SJSA1 (cell line): ENCODE data around the gene LMO4. TPM values are rescaled to one million over a fixed set of nuclear protein-coding genes. Genes with fewer than 3 reads are reported as not detected.

Experiments
- DNase-seq, 2 experiments: peaks; one replicate each; pipeline ENCODE4 v3.0.0-alpha.2; 2015 to 2020; ENCODE audit warnings: low spot score in 2 of 2, low read depth in 1 of 2
- H3K27ac ChIP-seq: fragments of 250-450 bp; sonication (Bioruptor Pico); 2 replicates; pipeline ENCODE4 v1.5.1; 2020; ENCODE audit warnings: mild to moderate bottlenecking, moderate library complexity
- H3K27me3 ChIP-seq: fragments of 250-450 bp; sonication (Bioruptor Pico); replicated peaks from 2 replicates; pipeline ENCODE4 v1.5.1; 2020; ENCODE audit warnings: mild to moderate bottlenecking, moderate library complexity
- H3K36me3 ChIP-seq: fragments of 250-450 bp; sonication (Bioruptor Pico); 2 replicates; pipeline ENCODE4 v1.5.1; 2020; ENCODE audit warnings: mild to moderate bottlenecking
- H3K4me1 ChIP-seq: fragments of 250-450 bp; sonication (Bioruptor Pico); replicated peaks from 2 replicates; pipeline ENCODE4 v1.6.1; 2021; ENCODE audit warnings: mild to moderate bottlenecking
- H3K4me3 ChIP-seq: fragments of 250-450 bp; sonication (Bioruptor Pico); 2 replicates; pipeline ENCODE4 v1.5.1; 2020; ENCODE audit warnings: mild to moderate bottlenecking
- H3K9me3 ChIP-seq: fragments of 250-450 bp; sonication (Bioruptor Pico); replicated peaks from 2 replicates; pipeline ENCODE4 v1.5.1; 2020; ENCODE audit warnings: mild to moderate bottlenecking
- total RNA-seq: library from RNA; depleted of rRNA; stranded (reverse); fragments of >200 nt; shearing (Covaris generic); gene quantifications from 2 replicates; pipeline ENCODE4 v1.2.3, GENCODE V29; 2014

The LMO4 gene
- total RNA-seq, 1 experiment from 2014 or later, result 70.5 TPM

DNA sequence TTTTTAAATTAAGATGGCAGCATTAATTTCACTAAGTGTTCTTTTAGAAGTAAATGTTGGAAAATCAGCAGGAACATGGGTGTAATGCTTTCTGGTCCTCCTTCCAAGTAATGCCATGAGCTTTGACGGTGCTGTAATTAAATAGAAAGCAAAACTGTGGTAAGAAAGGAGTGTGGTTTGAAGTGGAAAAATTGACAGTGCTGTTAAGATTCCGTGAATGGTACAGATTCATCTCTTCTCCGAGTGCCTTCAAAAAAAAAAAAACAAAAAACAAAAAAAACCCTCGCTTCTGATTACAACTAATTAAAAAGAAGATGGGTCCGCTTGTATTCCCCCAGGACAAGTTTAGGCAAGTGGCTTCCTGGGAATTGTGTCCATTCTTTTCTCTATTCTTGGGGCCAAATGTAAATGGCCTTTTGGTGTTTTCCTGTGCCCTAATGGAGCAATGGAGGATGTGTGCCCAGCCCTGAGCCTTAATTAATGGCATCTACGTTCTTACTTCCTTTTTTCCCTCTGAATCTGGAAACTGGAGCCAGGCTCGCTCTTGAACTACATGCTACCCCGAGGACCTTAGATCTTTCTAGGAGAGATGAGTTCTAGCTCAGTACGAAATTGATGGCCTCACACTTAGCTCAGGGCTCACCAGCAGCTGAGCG is 5.1 kb downstream of the LMO4 start:
- Histone ChIP-seq H3K9me3 (no peaks in the 10 kb centered on the region), H3K4me1 (peaks cover 49% of the 10 kb centered on the region), H3K36me3 (peaks cover 24% of the 10 kb centered on the region), H3K27ac (no peak overlapping the region), H3K4me3 (no peak overlapping the region), H3K27me3 (no peaks in the 10 kb centered on the region)
- peak in 1 of 2 experiments; percentile 55 for DNase-seq

GRCh38 chr1:87334351-87335174 is 5.9 kb downstream of the LMO4 start:
- H3K9me3 ChIP-seq, result no peaks in the 10 kb centered on the region
- DNase-seq, result peak; percentile 42 to 59
- H3K27me3 ChIP-seq, result no peaks in the 10 kb centered on the region
- peaks cover 28% of the 10 kb centered on the region for H3K36me3 ChIP-seq
- H3K27ac ChIP-seq, result peak overlapping the region; percentile 79
- peaks cover 53% of the 10 kb centered on the region for H3K4me1 ChIP-seq
- peak overlapping the region; percentile 55 for H3K4me3 ChIP-seq

- peak; percentile 48 to 76 for DNase-seq
- H3K36me3 ChIP-seq, result peaks cover 36% of the 10 kb centered on the region
These were observed 6.7 kb downstream of the LMO4 start for GRCh38 chr1:87335175-87335884.

DNA sequence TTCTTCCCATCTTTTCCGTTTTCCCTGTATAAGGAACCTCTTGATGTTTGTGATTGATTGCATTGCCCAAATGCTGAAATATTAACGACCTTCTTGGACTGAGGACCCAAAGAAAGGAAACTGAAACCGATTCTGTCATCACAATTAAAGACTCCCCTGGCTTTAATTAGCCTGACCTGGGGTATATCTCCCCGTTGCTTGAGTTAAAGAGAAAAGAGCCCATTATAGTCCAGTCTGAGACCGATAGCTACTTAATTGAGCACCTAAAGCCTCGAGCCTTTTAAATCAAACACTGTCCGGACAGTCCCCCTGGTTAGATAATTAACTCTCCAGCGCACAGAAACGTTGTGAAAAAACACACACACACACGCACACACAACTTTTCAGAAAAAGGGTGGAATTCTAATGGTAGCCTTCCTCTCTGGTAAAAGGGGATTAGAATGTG is 8.0 kb downstream of the LMO4 start:
- H3K4me3 ChIP-seq, result peak overlapping the region; percentile 25
- H3K27ac ChIP-seq, result peak overlapping the region; percentile 47
- peak in 1 of 2 experiments; percentile 50 for DNase-seq

More at GRCh38 chr1:87335175-87335884, 6.7 kb downstream of the LMO4 start:
- Histone ChIP-seq H3K27ac (peak overlapping the region; percentile 79), H3K4me3 (peak overlapping the region; percentile 55), H3K9me3 (no peaks in the 10 kb centered on the region), H3K27me3 (no peaks in the 10 kb centered on the region), H3K4me1 (peaks cover 53% of the 10 kb centered on the region)

GRCh38 chr1:87337606-87338005 is 8.9 kb downstream of the LMO4 start:
- Histone ChIP-seq H3K4me3 (no peak overlapping the region), H3K27ac (no peak overlapping the region), H3K27me3 (no peaks in the 10 kb centered on the region), H3K9me3 (no peaks in the 10 kb centered on the region), H3K36me3 (peaks cover 58% of the 10 kb centered on the region), H3K4me1 (peaks cover 48% of the 10 kb centered on the region)
- DNase-seq, result no peak

More for the DNA sequence above, 8.0 kb downstream of the LMO4 start:
- H3K36me3 ChIP-seq, result peaks cover 49% of the 10 kb centered on the region
- H3K27me3 ChIP-seq, result no peaks in the 10 kb centered on the region
- H3K9me3 ChIP-seq, result no peaks in the 10 kb centered on the region
- peaks cover 53% of the 10 kb centered on the region for H3K4me1 ChIP-seq

DNA sequence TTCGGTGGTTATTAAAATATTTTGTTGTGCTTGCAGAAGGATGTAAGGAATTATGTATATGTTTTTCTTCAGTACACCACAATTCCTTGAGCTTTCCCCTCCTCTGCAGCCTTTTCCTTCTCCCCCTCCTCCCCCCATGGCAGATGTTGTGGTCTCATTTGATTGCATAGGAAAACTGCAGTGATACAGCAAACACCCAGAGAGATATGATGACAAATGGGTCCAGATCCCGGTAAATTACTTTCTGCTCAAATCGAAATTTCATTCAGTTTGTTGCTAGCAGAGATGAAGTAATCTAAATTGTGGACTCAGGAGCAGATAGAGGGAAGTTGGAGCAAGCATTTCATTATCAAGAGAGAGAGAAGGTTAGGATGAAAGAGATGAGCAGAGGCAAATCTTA is 9.9 kb downstream of the LMO4 start:
- peaks cover 41% of the 10 kb centered on the region for H3K4me1 ChIP-seq

DNA sequence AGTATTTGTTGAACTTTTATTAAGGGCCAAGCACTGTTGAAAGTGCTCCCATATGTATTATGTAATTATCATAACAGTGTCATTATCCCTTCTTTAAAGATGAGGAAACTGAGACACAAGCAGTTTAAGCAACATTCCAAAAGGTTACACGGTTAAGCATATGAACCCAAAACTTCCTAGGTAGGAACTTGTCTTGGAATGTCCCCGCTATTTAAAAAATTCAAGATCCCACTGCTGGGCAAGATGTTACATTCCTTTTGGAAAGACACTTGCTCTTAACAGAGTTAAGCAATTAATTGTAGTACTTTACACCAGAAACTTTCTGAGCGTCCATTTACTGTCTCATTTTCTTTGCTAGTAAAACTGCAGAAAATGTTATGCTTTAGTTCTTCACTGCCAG is 15.6 kb downstream of the LMO4 start:
- no peak for DNase-seq
- Histone ChIP-seq H3K4me1 (peaks cover under 1% of the 10 kb centered on the region), H3K9me3 (no peaks in the 10 kb centered on the region), H3K36me3 (peaks cover 53% of the 10 kb centered on the region), H3K4me3 (no peak overlapping the region), H3K27ac (no peak overlapping the region), H3K27me3 (no peaks in the 10 kb centered on the region)

More for the DNA sequence above, 9.9 kb downstream of the LMO4 start:
- H3K27ac ChIP-seq, result no peak overlapping the region
- no peak for DNase-seq
- no peak overlapping the region for H3K4me3 ChIP-seq
- peaks cover 61% of the 10 kb centered on the region for H3K36me3 ChIP-seq
- H3K9me3 ChIP-seq, result no peaks in the 10 kb centered on the region
- H3K27me3 ChIP-seq, result no peaks in the 10 kb centered on the region

GRCh38 chr1:87346130-87346814 is 17.6 kb downstream of the LMO4 start:
- no peak for DNase-seq
- H3K36me3 ChIP-seq, result peaks cover 35% of the 10 kb centered on the region

GRCh38 chr1:87348341-87349019 is 19.8 kb downstream of the LMO4 start:
- H3K27me3 ChIP-seq, result no peaks in the 10 kb centered on the region
- H3K27ac ChIP-seq, result no peak overlapping the region
- peaks cover 16% of the 10 kb centered on the region for H3K36me3 ChIP-seq
- H3K9me3 ChIP-seq, result no peaks in the 10 kb centered on the region
- no peak overlapping the region for H3K4me3 ChIP-seq
- no peak for DNase-seq
- no peaks in the 10 kb centered on the region for H3K4me1 ChIP-seq

More at GRCh38 chr1:87346130-87346814, 17.6 kb downstream of the LMO4 start:
- Histone ChIP-seq H3K27me3 (no peaks in the 10 kb centered on the region), H3K4me1 (no peaks in the 10 kb centered on the region), H3K9me3 (no peaks in the 10 kb centered on the region), H3K4me3 (no peak overlapping the region), H3K27ac (no peak overlapping the region)

DNA sequence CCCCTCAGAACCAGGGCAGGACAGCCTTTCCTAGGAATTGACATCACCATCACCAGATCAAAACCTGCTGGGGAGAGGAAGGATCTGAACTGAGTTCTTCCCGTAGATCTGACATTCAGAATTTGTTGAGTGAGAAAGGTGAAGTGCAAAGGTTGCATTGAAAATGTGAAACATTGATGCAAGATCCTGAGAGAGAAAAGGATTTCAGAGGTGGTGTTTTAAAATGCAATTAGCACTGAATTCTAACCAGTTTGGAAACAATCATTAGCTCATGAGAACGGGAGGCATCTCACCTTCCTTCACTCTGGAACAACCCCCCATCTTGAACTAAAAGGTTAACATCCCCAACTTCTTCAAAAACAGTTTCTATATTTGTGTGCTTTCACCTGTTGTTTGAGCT is 20.4 kb downstream of the LMO4 start:
- Histone ChIP-seq H3K4me1 (no peaks in the 10 kb centered on the region), H3K27me3 (no peaks in the 10 kb centered on the region), H3K9me3 (no peaks in the 10 kb centered on the region), H3K36me3 (peaks cover 11% of the 10 kb centered on the region), H3K27ac (no peak overlapping the region), H3K4me3 (no peak overlapping the region)
- no peak for DNase-seq

DNA sequence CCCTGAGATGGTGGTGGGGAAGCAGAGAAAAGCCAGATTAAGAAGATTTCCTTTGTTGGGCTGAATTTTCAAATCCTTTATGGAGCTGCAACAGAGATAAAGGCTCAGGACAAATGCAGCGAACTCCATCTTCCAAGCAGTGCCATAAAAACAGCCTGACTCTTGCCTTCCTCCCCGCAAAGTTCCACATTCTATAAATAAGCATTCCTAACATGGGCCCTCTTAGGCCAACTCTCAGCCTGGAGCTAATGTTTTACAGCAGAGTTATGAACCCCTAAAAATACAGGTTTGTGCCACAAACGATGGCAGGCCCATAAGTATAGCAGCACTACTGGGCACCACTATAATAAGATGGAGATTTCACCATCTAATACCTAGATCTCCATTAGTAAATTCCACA is 27.2 kb downstream of the LMO4 start:
- H3K27ac ChIP-seq, result no peak overlapping the region
- no peak overlapping the region for H3K4me3 ChIP-seq
- no peak for DNase-seq
- H3K9me3 ChIP-seq, result no peaks in the 10 kb centered on the region
- no peaks in the 10 kb centered on the region for H3K4me1 ChIP-seq
- H3K36me3 ChIP-seq, result no peaks in the 10 kb centered on the region
- no peaks in the 10 kb centered on the region for H3K27me3 ChIP-seq

DNA sequence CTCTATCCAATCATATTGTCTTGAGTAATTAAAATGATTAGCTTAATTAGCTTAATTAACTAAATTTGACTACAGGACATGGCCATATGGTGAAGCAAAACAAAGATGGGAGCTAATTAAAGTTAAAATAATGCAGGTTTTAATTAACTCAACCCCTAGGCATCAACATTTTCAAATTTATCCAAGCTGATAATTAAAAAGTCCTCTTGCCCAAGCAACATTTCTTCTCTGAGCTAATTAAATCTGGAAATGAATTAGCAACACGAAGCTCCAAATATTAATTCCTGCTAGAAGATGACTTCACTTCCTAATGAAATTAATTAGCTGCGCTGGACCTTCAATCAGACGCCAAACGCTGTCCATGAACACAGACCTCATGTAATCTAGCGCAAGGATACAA is 27.9 kb downstream of the LMO4 start:
- Histone ChIP-seq H3K36me3 (no peaks in the 10 kb centered on the region), H3K27ac (no peak overlapping the region), H3K4me3 (no peak overlapping the region), H3K9me3 (no peaks in the 10 kb centered on the region), H3K27me3 (no peaks in the 10 kb centered on the region), H3K4me1 (no peaks in the 10 kb centered on the region)
- DNase-seq, result no peak

DNA sequence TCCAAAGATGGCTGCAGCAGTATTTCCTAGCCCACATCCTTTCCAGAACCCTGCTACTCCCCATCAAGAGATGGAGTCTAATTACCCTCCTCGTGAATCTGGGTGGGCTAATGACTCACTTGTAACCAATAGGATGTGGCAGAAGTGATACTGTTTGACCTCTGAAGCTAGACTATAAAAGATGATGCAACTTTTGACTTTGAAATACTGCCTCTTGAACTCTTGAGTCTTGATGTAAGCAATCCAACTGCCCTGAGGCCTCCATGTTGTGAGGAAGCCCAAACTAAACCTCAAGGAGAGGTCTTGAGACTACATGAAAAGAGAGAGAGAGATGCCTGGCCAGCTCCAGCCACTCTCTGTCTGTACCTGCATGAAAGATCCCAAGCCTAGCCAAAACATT is 29.5 kb downstream of the LMO4 start:
- H3K27ac ChIP-seq, result no peak overlapping the region
- DNase-seq, result no peak
- no peaks in the 10 kb centered on the region for H3K27me3 ChIP-seq
- no peaks in the 10 kb centered on the region for H3K9me3 ChIP-seq
- H3K4me3 ChIP-seq, result no peak overlapping the region
- no peaks in the 10 kb centered on the region for H3K36me3 ChIP-seq
- 0 out of 2 replicates have a peak, but pooled peaks cover 3% of the 10 kb centered on the region for H3K4me1 ChIP-seq
